ENCODE data around the gene LRRC31. TPM values are rescaled to one million over a fixed set of nuclear protein-coding genes. Genes with fewer than 3 reads are reported as not detected.
A peak's percentile ranks its signal among the peaks of the same experiment; 100 is the strongest.

Gene LRRC31
- total RNA-seq, 4 donors from 2014 or later, result 12.4 to 57.6 (median 28.4) TPM

- Histone ChIP-seq H3K27me3 (no peaks in the 10 kb centered on the region), H3K9me3 (no peaks in the 10 kb centered on the region), H3K36me3 (no peaks in the 10 kb centered on the region), H3K4me1 (peaks cover 0 to 7% (median 0%) of the 10 kb centered on the region in 4 donors), H3K27ac (no peak overlapping the region), H3K4me3 (no peak overlapping the region)
- TF ChIP-seq CTCF (IDR thresholded peaks at IDR 0.05) (no peak), POLR2A (IDR thresholded peaks at IDR 0.05) (no peak)
- DNase-seq, result peak in 1 of 3 donors; percentile 57
Observed at GRCh38 chr3:169847896-169848295, 21.8 kb downstream of the LRRC31 start.

- TF ChIP-seq CTCF (IDR thresholded peaks at IDR 0.05) (no peak), POLR2A (IDR thresholded peaks at IDR 0.05) (no peak)
- Histone ChIP-seq H3K27ac (peak overlapping the region in 2 of 4 donors; percentile 30 to 70), H3K4me3 (no peak overlapping the region), H3K27me3 (no peaks in the 10 kb centered on the region), H3K4me1 (peaks cover 0 to 7% (median 0%) of the 10 kb centered on the region in 4 donors), H3K9me3 (no peaks in the 10 kb centered on the region), H3K36me3 (no peaks in the 10 kb centered on the region)
- peak in 1 of 3 donors; percentile 57 for DNase-seq
Observed at GRCh38 chr3:169846458-169847193, 23.1 kb downstream of the LRRC31 start.

- TF ChIP-seq CTCF (IDR thresholded peaks at IDR 0.05), result no peak
- no peak for TF ChIP-seq POLR2A (IDR thresholded peaks at IDR 0.05)
- H3K9me3 ChIP-seq, result no peaks in the 10 kb centered on the region
- no peak overlapping the region for H3K4me3 ChIP-seq
- peaks cover 0 to 7% (median 0%) of the 10 kb centered on the region in 4 donors for H3K4me1 ChIP-seq
- H3K36me3 ChIP-seq, result no peaks in the 10 kb centered on the region
- no peaks in the 10 kb centered on the region for H3K27me3 ChIP-seq
- no peak overlapping the region for H3K27ac ChIP-seq
- DNase-seq, result no peak
Observed at GRCh38 chr3:169842960-169843359, 26.8 kb downstream of the LRRC31 start.

GRCh38 chr3:169841171-169841570, 28.6 kb downstream of the LRRC31 start:
- DNase-seq, result no peak

GRCh38 chr3:169838511-169839030, 31.2 kb downstream of the LRRC31 start:
- H3K27me3 ChIP-seq, result no peaks in the 10 kb centered on the region
- H3K9me3 ChIP-seq, result no peaks in the 10 kb centered on the region
- no peaks in the 10 kb centered on the region for H3K36me3 ChIP-seq
- H3K4me1 ChIP-seq, result no peaks in the 10 kb centered on the region
- no peak for DNase-seq
- no peak overlapping the region for H3K4me3 ChIP-seq
- no peak overlapping the region for H3K27ac ChIP-seq
- TF ChIP-seq CTCF (IDR thresholded peaks at IDR 0.05) (no peak), POLR2A (IDR thresholded peaks at IDR 0.05) (no peak)

More at GRCh38 chr3:169841171-169841570, 28.6 kb downstream of the LRRC31 start:
- no peaks in the 10 kb centered on the region for H3K36me3 ChIP-seq
- H3K4me1 ChIP-seq, result no peaks in the 10 kb centered on the region
- H3K9me3 ChIP-seq, result no peaks in the 10 kb centered on the region
- H3K27me3 ChIP-seq, result no peaks in the 10 kb centered on the region
- H3K4me3 ChIP-seq, result no peak overlapping the region
- no peak for TF ChIP-seq POLR2A (IDR thresholded peaks at IDR 0.05)
- no peak for TF ChIP-seq CTCF (IDR thresholded peaks at IDR 0.05)
- peak overlapping the region in 1 of 4 donors; percentile 39 for H3K27ac ChIP-seq

Measured in Peyer's patch (tissue), 4 donors.